Endothelial cell of umbilical vein (primary cell): ENCODE results near the gene CENPS.
"Not testable (repeated sequence)": the region's sequence is repeated elsewhere in the genome, so short reads cannot be mapped to it uniquely, and the experiment has no call there.

Experiments used
- EZH2 ChIP-seq: IDR thresholded peaks from 2 replicates; pipeline ENCODE4 v1.6.1; 2012; ENCODE audit warnings: borderline replicate concordance, low read depth, mild to moderate bottlenecking, moderate library complexity, low read length, inconsistent platforms; ENCODE audit not compliant: severe bottlenecking
- FOS ChIP-seq: IDR thresholded peaks from 2 replicates; pipeline ENCODE4 v1.6.1; 2011; ENCODE audit warnings: mild to moderate bottlenecking, low read length, moderate library complexity, borderline replicate concordance; ENCODE audit not compliant: insufficient read depth
- GATA2 ChIP-seq: IDR thresholded peaks from 2 replicates; pipeline ENCODE4 v1.7.0; 2011; ENCODE audit warnings: low read depth, mild to moderate bottlenecking, moderate library complexity, mixed read lengths, low read length; ENCODE audit not compliant: insufficient read length, insufficient read depth
- JUN ChIP-seq: IDR thresholded peaks from 2 replicates; pipeline ENCODE4 v1.6.1; 2011; ENCODE audit warnings: borderline replicate concordance, low read depth; ENCODE audit not compliant: insufficient read length, insufficient read depth
- MAX ChIP-seq: IDR thresholded peaks from 2 replicates; pipeline ENCODE4 v1.6.1; 2011; ENCODE audit not compliant: insufficient read depth, insufficient read length
- MYC ChIP-seq: IDR thresholded peaks from one replicate; pipeline ENCODE4 v1.6.1; 2011; ENCODE audit warnings: mild to moderate bottlenecking, low read depth, low read length
- POLR2A ChIP-seq: IDR thresholded peaks from 2 replicates; pipeline ENCODE4 v1.6.1; 2012; ENCODE audit warnings: low read depth, mild to moderate bottlenecking, control low read depth, low read length
- POLR2AphosphoS5 ChIP-seq: IDR thresholded peaks from 2 replicates; pipeline ENCODE4 v1.6.1; 2012; ENCODE audit warnings: low read depth, mild to moderate bottlenecking, control low read depth, low read length, moderate library complexity; ENCODE audit not compliant: insufficient read depth
- TF ChIP-seq, protein P1 (sequence below), 2 donors: IDR thresholded peaks; 1 replicate in 1 of 2; 2 replicates in 1 of 2; pipeline ENCODE4 v1.5.1; 2011; ENCODE audit warnings: low read length in 2 of 2, mild to moderate bottlenecking in 2 of 2, moderate library complexity in 2 of 2, control low read depth in 1 of 2, inconsistent platforms in 1 of 2, low read depth in 1 of 2; ENCODE audit not compliant: insufficient read depth in 1 of 2; ENCODE audit errors: extremely low read depth in 1 of 2

GRCh38 chr1:10425826-10426534 lies 4.3 kb upstream of the CENPS start:
- TF ChIP-seq, protein P1, sequence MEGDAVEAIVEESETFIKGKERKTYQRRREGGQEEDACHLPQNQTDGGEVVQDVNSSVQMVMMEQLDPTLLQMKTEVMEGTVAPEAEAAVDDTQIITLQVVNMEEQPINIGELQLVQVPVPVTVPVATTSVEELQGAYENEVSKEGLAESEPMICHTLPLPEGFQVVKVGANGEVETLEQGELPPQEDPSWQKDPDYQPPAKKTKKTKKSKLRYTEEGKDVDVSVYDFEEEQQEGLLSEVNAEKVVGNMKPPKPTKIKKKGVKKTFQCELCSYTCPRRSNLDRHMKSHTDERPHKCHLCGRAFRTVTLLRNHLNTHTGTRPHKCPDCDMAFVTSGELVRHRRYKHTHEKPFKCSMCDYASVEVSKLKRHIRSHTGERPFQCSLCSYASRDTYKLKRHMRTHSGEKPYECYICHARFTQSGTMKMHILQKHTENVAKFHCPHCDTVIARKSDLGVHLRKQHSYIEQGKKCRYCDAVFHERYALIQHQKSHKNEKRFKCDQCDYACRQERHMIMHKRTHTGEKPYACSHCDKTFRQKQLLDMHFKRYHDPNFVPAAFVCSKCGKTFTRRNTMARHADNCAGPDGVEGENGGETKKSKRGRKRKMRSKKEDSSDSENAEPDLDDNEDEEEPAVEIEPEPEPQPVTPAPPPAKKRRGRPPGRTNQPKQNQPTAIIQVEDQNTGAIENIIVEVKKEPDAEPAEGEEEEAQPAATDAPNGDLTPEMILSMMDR (IDR thresholded peaks at IDR 0.05; ENCODE audit: extremely low read depth in 1 of 2, insufficient read depth in 1 of 2, low read depth in 1 of 2, low read length in 2 of 2), result not testable (repeated sequence)
- TF ChIP-seq EZH2, FOS, POLR2A, POLR2AphosphoS5, JUN, MAX, MYC, GATA2: not testable (repeated sequence)
